Adrenal gland (tissue), 5 donors: ENCODE results near the gene ASB2.

Experiments used
- CTCF ChIP-seq, 6 experiments: fragments of 450-650 bp in 4 of 6; fragments of 200-600 bp in 2 of 6; sonication (generic) in 1 of 6; IDR thresholded peaks; 1 replicate in 5 of 6; 2 replicates in 1 of 6; pipeline versions ENCODE4 v1.5.1 to v1.8.0; 2016 to 2021; ENCODE audit warnings: antibody characterized with exemption in 6 of 6, mild to moderate bottlenecking in 2 of 6, moderate library complexity in 1 of 6
- POLR2A ChIP-seq, 2 donors: fragments of 450-650 bp; IDR thresholded peaks; one replicate each; pipeline ENCODE4 v1.6.1; 2017; ENCODE audit warnings: antibody characterized with exemption in 2 of 2, mild to moderate bottlenecking in 2 of 2, moderate library complexity in 1 of 2
- donor health status: DM: no; HTN: no; CAD: no.

- TF ChIP-seq CTCF (IDR thresholded peaks at IDR 0.05) (no peak), POLR2A (IDR thresholded peaks at IDR 0.05) (no peak)
Measured at GRCh38 chr14:93930296-93930988, 45.9 kb downstream of the ASB2 start.
